ENCODE results near the gene SLC37A1. TPM values are rescaled to one million over a fixed set of nuclear protein-coding genes. Genes with fewer than 3 reads are reported as not detected.

The SLC37A1 gene
- total RNA-seq, 1 donor from 2014 or later: 60.2 TPM

DNA sequence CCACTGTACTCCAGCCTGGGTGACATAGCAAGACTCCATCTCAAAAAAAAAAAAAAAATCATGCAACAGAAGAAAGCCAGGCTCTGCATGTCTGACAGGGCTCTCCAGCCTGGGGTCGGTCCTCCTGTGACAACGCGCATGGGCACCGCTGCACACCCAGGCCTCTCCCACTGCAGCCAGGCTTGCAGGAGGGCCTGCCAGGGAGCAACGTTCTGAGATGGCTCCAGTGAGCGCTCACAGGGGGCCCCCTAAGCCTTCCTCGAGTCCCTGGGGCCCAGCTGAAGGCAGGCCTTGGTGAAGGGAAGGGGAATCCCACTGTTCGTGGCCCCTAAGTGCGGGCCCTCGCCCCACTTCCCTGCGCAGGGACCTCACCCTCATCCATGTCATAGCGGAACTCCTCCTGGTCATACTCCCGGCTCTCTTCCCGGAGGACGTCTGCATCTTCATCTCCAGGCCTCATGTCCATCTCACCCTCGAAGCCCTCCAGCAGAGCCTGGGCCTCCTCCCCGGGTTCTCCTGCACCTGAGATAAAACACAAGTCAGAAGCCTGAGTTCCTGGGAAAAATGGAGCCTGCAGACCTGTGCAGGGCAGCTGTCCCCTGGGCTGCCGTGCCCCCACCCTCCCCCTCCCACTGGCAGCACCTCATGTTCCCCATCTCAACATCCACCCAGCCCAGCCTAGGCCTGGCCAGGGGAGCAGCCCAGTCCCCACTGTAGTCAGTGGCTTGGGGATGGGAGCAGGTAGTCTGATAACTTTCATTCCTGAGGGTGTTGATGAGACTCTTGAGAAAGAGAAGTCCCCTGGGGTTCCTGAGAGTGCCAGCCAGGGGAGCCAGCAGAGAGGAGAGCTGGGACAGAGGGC, 37.9 kb upstream of the SLC37A1 start:
- Mint-ChIP-seq H3K27ac (no peak overlapping the region), H3K27me3 (no peaks in the 10 kb centered on the region)

DNA sequence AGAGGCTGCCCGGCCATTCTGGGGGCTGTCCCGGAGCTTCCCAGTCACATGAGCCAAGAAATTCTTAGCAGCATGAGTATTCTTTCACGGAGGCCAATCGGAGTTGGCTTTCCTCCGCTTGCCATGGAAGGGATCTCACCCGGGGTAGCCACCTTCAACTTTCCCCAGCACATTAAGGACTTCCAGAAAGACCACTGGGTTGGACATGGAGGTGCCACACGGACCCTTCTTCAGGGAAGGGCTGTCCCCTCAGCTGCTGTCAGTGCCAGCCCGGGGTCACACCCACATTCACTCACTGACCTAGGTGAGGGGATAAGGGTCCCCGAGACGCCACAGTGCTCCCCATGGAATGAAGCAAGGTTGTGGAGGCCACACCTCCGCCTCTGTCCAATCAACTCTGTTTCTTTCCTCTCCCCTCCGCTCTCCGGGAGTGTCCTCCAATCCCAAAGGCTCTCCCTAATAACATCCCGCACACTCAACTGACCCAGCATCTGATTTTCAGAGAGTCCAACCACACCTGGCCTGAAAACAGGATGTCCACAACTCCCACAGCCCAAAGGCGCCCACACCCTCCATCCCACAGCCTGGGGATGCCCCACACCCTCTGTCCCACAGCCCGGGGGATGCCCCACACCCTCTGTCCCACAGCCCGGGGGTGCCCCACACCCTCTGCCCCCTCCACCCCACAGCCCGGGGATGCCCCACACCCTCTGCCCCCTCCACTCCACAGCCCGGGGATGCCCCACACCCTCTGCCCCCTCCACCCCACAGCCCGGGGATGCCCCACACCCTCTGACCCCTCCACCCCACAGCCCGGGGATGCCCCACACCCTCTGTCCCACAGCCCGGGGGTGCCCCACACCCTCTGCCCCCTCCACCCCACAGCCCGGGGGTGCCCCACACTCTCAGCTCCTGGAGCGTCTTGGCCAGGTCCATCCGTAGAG, 37.0 kb upstream of the SLC37A1 start:
- no peak overlapping the region for H3K4me3 Mint-ChIP-seq (ENCODE audit: low read depth)
- H3K36me3 Mint-ChIP-seq (ENCODE audit: insufficient read depth): no peaks in the 10 kb centered on the region
- TF ChIP-seq, protein P1, sequence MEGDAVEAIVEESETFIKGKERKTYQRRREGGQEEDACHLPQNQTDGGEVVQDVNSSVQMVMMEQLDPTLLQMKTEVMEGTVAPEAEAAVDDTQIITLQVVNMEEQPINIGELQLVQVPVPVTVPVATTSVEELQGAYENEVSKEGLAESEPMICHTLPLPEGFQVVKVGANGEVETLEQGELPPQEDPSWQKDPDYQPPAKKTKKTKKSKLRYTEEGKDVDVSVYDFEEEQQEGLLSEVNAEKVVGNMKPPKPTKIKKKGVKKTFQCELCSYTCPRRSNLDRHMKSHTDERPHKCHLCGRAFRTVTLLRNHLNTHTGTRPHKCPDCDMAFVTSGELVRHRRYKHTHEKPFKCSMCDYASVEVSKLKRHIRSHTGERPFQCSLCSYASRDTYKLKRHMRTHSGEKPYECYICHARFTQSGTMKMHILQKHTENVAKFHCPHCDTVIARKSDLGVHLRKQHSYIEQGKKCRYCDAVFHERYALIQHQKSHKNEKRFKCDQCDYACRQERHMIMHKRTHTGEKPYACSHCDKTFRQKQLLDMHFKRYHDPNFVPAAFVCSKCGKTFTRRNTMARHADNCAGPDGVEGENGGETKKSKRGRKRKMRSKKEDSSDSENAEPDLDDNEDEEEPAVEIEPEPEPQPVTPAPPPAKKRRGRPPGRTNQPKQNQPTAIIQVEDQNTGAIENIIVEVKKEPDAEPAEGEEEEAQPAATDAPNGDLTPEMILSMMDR (IDR thresholded peaks at IDR 0.05; ENCODE audit: unreplicated experiment): no peak
- peaks cover 9% of the 10 kb centered on the region for H3K4me1 Mint-ChIP-seq (ENCODE audit: low read depth)
- no peak for DNase-seq (ENCODE audit: low spot score, unreplicated experiment)
- H3K27ac Mint-ChIP-seq: no peak overlapping the region
- H3K9me3 Mint-ChIP-seq (ENCODE audit: low read depth): peaks cover 4% of the 10 kb centered on the region
- H3K27me3 Mint-ChIP-seq: no peaks in the 10 kb centered on the region

More for the DNA sequence above, 37.9 kb upstream of the SLC37A1 start:
- H3K9me3 Mint-ChIP-seq (ENCODE audit: low read depth): no peaks in the 10 kb centered on the region
- H3K4me1 Mint-ChIP-seq (ENCODE audit: low read depth): peaks cover 9% of the 10 kb centered on the region
- DNase-seq (ENCODE audit: low spot score, unreplicated experiment): no peak
- H3K4me3 Mint-ChIP-seq (ENCODE audit: low read depth): no peak overlapping the region
- no peaks in the 10 kb centered on the region for H3K36me3 Mint-ChIP-seq (ENCODE audit: insufficient read depth)
- TF ChIP-seq, protein P1 (IDR thresholded peaks at IDR 0.05; ENCODE audit: unreplicated experiment): no peak

DNA sequence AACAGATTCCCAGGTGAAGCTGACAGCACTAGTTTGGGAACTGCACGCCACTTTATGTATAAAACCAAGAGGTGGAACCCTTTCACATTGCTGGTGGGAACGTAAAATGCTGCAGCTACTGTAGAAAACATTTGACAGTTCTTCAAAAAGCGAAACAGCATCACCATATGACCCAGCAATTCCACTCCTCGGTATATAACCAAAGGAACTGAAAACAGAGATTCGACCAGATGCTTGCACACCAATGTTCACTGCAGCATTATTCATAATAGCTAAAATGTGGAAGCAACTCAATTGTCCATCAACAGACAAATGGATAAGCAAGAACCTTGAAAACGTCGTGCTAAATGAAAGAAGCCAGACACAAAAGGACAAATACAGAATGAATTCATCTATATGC, 35.1 kb upstream of the SLC37A1 start:
- Mint-ChIP-seq H3K27me3 (no peaks in the 10 kb centered on the region), H3K27ac (no peak overlapping the region), H3K4me3 (ENCODE audit: low read depth) (no peak overlapping the region), H3K9me3 (ENCODE audit: low read depth) (peaks cover 5% of the 10 kb centered on the region), H3K36me3 (ENCODE audit: insufficient read depth) (no peaks in the 10 kb centered on the region), H3K4me1 (ENCODE audit: low read depth) (peaks cover 13% of the 10 kb centered on the region)
- DNase-seq (ENCODE audit: low spot score, unreplicated experiment): no peak
- TF ChIP-seq, protein P1 (IDR thresholded peaks at IDR 0.05; ENCODE audit: unreplicated experiment): no peak

DNA sequence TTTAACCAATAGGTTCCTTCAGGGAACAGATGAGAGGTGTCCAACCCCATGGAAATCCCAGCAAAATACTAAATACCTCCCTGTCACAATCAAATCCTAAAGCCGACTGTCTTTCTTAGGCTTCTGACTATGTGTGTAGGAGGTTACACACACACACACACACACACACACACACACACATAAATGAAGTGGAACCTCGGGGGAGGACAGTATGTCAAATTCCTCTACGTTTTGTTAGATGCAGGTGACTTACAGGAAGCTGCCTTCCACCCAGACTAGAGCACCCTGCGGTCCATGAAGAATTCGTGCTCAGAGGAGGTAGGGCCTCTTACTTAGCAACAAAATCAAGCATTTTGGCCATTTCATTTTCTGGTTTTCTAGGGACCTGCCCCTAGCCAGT, 34.1 kb upstream of the SLC37A1 start:
- H3K4me3 Mint-ChIP-seq (ENCODE audit: low read depth): no peak overlapping the region
- H3K9me3 Mint-ChIP-seq (ENCODE audit: low read depth): peaks cover 5% of the 10 kb centered on the region
- no peaks in the 10 kb centered on the region for H3K27me3 Mint-ChIP-seq
- peaks cover 5% of the 10 kb centered on the region for H3K4me1 Mint-ChIP-seq (ENCODE audit: low read depth)
- H3K27ac Mint-ChIP-seq: no peak overlapping the region
- TF ChIP-seq, protein P1 (IDR thresholded peaks at IDR 0.05; ENCODE audit: unreplicated experiment): no peak
- no peak for DNase-seq (ENCODE audit: low spot score, unreplicated experiment)
- H3K36me3 Mint-ChIP-seq (ENCODE audit: insufficient read depth): no peaks in the 10 kb centered on the region

DNA sequence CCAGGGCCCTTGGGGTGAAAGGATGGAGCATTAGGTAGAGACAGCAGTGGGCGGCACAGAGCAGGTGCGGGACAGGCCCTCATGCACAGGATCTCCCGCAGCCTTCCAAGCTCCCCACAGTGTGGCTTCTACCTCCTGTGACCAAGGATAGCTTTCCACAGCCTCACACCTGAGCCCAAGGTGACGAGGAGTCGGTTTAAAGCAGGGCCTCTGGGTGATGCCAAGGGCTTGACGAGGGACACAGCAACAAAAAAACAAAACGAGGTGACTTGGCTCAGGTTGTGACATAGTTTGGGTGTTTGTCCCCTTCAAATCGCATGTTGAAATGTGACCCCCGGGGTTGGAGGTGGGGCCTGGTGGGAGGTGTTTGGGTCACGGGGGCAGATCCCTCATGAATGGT, 32.9 kb upstream of the SLC37A1 start:
- TF ChIP-seq, protein P1 (IDR thresholded peaks at IDR 0.05; ENCODE audit: unreplicated experiment): no peak
- Mint-ChIP-seq H3K36me3 (ENCODE audit: insufficient read depth) (no peaks in the 10 kb centered on the region), H3K4me3 (ENCODE audit: low read depth) (no peak overlapping the region), H3K27ac (no peak overlapping the region), H3K27me3 (no peaks in the 10 kb centered on the region), H3K9me3 (ENCODE audit: low read depth) (peaks cover 5% of the 10 kb centered on the region), H3K4me1 (ENCODE audit: low read depth) (peaks cover 4% of the 10 kb centered on the region)
- no peak for DNase-seq (ENCODE audit: low spot score, unreplicated experiment)
